Measurements from ENCODE around the gene THSD7A. TPM values are rescaled to one million over a fixed set of nuclear protein-coding genes. Genes with fewer than 3 reads are reported as not detected.

Gene THSD7A
- total RNA-seq, 2 donors from 2014 or later = 1.6 to 6.1 TPM

DNA sequence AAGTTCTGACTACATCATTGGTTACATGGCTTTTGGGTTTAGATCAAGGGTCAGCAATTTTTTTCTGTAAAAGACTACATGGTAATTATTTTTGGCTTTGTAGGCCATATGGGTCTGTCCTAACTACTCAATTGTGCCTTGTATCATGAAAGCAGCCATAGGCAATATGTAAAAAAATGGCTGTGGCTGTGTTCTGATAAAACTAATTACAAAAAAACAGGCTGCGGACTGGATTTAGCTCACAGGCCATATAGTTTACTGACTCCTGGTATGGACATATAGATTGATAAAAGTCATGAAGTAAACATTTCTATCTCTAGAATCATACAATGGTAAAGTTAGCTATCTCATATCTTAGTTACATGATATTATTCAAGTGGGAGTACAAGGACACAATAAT, 375.4 kb downstream of the THSD7A start:
- Histone ChIP-seq H3K36me3 (no peaks in the 10 kb centered on the region), H3K4me3 (no peak overlapping the region), H3K27ac (no peak overlapping the region), H3K27me3 (replicated peaks; ENCODE audit: insufficient read depth) (no peaks in the 10 kb centered on the region), H3K4me1 (ENCODE audit: control insufficient read depth in 1 of 2, low read depth in 2 of 2) (no peaks in the 10 kb centered on the region), H3K9me3 (no peaks in the 10 kb centered on the region)
- no peak for DNase-seq (ENCODE audit: low spot score)
- no peak for ATAC-seq (ENCODE audit: insufficient number of reproducible peaks, low FRiP score, low read depth)
- TF ChIP-seq, protein P1, sequence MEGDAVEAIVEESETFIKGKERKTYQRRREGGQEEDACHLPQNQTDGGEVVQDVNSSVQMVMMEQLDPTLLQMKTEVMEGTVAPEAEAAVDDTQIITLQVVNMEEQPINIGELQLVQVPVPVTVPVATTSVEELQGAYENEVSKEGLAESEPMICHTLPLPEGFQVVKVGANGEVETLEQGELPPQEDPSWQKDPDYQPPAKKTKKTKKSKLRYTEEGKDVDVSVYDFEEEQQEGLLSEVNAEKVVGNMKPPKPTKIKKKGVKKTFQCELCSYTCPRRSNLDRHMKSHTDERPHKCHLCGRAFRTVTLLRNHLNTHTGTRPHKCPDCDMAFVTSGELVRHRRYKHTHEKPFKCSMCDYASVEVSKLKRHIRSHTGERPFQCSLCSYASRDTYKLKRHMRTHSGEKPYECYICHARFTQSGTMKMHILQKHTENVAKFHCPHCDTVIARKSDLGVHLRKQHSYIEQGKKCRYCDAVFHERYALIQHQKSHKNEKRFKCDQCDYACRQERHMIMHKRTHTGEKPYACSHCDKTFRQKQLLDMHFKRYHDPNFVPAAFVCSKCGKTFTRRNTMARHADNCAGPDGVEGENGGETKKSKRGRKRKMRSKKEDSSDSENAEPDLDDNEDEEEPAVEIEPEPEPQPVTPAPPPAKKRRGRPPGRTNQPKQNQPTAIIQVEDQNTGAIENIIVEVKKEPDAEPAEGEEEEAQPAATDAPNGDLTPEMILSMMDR (IDR thresholded peaks at IDR 0.05) = no peak

DNA sequence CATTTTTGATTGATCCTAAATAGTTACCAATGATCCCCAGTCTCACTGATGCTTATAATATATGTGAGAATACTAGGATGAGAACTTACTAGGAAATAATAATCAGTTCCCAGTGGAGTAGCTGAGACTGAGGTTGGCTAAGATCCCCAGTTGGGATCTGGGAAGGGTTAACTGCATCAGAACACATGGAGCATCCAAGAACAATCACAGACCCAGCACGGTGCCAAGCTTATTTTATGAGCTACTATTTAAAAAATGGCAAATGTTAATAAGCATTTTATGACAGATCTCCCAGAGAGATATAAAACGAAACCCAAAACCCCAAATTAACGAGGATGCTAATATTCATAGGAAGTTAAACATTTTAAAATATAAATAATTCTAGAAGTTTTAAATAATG, 379.5 kb downstream of the THSD7A start:
- no peak for DNase-seq (ENCODE audit: low spot score)
- H3K4me1 ChIP-seq (ENCODE audit: control insufficient read depth in 1 of 2, low read depth in 2 of 2) = no peaks in the 10 kb centered on the region
- H3K4me3 ChIP-seq = no peak overlapping the region

DNA sequence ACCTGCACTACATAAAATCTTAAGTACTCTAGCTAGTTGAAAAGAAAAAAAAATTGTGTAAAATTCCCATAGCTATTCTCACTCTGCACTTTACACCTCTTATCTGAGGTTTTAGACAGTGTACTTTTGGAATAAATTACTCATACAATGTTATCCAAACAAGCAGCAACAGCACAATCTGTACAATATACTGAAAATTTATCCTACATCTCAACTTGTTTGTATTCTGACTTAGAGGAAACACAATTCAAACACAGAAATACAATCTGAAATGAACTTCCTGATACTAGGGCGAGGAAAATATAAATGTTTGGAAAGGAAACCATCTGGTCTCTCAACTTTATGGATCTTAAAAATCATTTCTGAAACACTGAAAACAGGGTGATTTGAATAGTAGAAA, 381.7 kb downstream of the THSD7A start:
- Histone ChIP-seq H3K27ac (no peak overlapping the region), H3K36me3 (no peaks in the 10 kb centered on the region), H3K4me3 (no peak overlapping the region), H3K27me3 (replicated peaks; ENCODE audit: insufficient read depth) (no peaks in the 10 kb centered on the region), H3K9me3 (no peaks in the 10 kb centered on the region), H3K4me1 (ENCODE audit: control insufficient read depth in 1 of 2, low read depth in 2 of 2) (no peaks in the 10 kb centered on the region)
- ATAC-seq (ENCODE audit: insufficient number of reproducible peaks, low FRiP score, low read depth) (no peak), DNase-seq (ENCODE audit: low spot score) (no peak)
- TF ChIP-seq, protein P1 (IDR thresholded peaks at IDR 0.05) = no peak

More for the DNA sequence above, 379.5 kb downstream of the THSD7A start:
- Histone ChIP-seq H3K27ac (no peak overlapping the region), H3K36me3 (no peaks in the 10 kb centered on the region), H3K9me3 (no peaks in the 10 kb centered on the region), H3K27me3 (replicated peaks; ENCODE audit: insufficient read depth) (no peaks in the 10 kb centered on the region)
- ATAC-seq (ENCODE audit: insufficient number of reproducible peaks, low FRiP score, low read depth) = no peak
- TF ChIP-seq, protein P1 (IDR thresholded peaks at IDR 0.05) = no peak

DNA sequence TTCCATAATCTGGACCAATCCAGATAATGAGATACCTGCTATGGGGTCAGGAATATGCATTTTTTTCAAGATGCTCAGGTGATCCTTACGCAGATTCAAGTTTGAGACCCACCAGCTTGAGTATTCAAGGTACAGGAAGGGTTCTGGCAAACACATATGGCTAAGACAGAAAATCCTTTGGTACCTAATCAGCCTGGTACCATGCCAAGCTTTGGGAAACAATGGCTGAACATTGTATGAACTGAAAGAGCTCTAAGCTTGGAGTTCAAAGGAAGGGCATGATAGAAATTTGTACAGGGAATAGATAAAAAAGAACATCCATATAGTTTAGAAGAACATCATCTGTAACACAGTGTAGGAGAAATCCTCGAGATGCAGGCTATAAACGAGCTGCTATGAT, 382.7 kb downstream of the THSD7A start:
- H3K4me3 ChIP-seq = no peak overlapping the region
- H3K27ac ChIP-seq = no peak overlapping the region
- H3K9me3 ChIP-seq = no peaks in the 10 kb centered on the region
- TF ChIP-seq, protein P1 (IDR thresholded peaks at IDR 0.05) = no peak
- H3K4me1 ChIP-seq (ENCODE audit: control insufficient read depth in 1 of 2, low read depth in 2 of 2) = no peaks in the 10 kb centered on the region
- no peak for ATAC-seq (ENCODE audit: insufficient number of reproducible peaks, low FRiP score, low read depth)
- no peaks in the 10 kb centered on the region for H3K27me3 ChIP-seq (replicated peaks; ENCODE audit: insufficient read depth)
- DNase-seq (ENCODE audit: low spot score) = no peak
- no peaks in the 10 kb centered on the region for H3K36me3 ChIP-seq

DNA sequence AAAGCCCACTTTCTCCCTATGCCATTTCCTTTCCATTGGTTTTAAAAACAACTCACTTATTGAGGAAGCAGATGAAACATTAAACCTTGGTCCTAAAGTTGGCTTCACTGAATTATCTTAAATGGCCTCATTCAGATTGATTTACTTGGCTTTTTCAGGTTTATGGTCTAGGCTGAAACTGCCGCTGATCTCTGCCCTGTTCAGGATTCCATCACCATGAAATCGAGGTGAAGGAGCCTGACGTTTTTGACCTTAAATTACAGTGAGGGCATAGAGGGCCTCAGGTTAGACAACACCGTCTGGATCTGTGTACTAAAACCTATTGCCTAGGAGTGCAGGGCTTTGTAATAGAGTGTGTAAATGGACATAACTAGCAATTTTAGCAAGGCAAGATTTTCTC, 383.7 kb downstream of the THSD7A start:
- Histone ChIP-seq H3K4me3 (no peak overlapping the region), H3K9me3 (no peaks in the 10 kb centered on the region), H3K27me3 (replicated peaks; ENCODE audit: insufficient read depth) (no peaks in the 10 kb centered on the region), H3K4me1 (ENCODE audit: control insufficient read depth in 1 of 2, low read depth in 2 of 2) (no peaks in the 10 kb centered on the region), H3K36me3 (no peaks in the 10 kb centered on the region), H3K27ac (no peak overlapping the region)
- DNase-seq (ENCODE audit: low spot score) (no peak), ATAC-seq (ENCODE audit: insufficient number of reproducible peaks, low FRiP score, low read depth) (no peak)
- TF ChIP-seq, protein P1 (IDR thresholded peaks at IDR 0.05) = no peak

Data from thoracic aorta (tissue), 2 donors.